ENCODE data around the gene CRB3.

GRCh38 chr19:6452899-6453298 lies 11.2 kb upstream of the CRB3 start:
- TF ChIP-seq CTCF (IDR thresholded peaks at IDR 0.05): no peak
- TF ChIP-seq POLR2A (IDR thresholded peaks at IDR 0.05): no peak
